DOHH2 (cell line): ENCODE data around the gene FRMD8.

ENCODE experiments used
- H3F3A ChIP-seq: fragments of 200-600 bp; sonication (generic), shearing (Covaris generic); 2 replicates; pipeline ENCODE4 v1.6.0; 2016; ENCODE audit warnings: antibody characterized with exemption, mild to moderate bottlenecking; ENCODE audit not compliant: control insufficient read depth, insufficient read depth
- H3K27ac ChIP-seq: fragments of 200-600 bp; sonication (generic); 2 replicates; pipeline ENCODE4 v1.5.1; 2014; ENCODE audit warnings: low read depth, mild to moderate bottlenecking, low read length, moderate library complexity
- H3K27me3 ChIP-seq: fragments of 200-600 bp; sonication (generic); 2 replicates; pipeline ENCODE4 v1.6.1; 2014; ENCODE audit warnings: mild to moderate bottlenecking, low read length, mixed read lengths; ENCODE audit not compliant: control insufficient read depth
- H3K36me3 ChIP-seq: fragments of 200-600 bp; sonication (generic); 2 replicates; pipeline ENCODE4 v1.6.1; 2014; ENCODE audit warnings: mild to moderate bottlenecking, low read length, moderate library complexity, mixed read lengths; ENCODE audit not compliant: control insufficient read depth
- H3K4me1 ChIP-seq: fragments of 200-600 bp; sonication (generic); 2 replicates; pipeline ENCODE4 v1.6.1; 2014; ENCODE audit warnings: mild to moderate bottlenecking, low read length, mixed read lengths; ENCODE audit not compliant: control insufficient read depth
- H3K4me2 ChIP-seq: fragments of 200-600 bp; sonication (generic); 2 replicates; pipeline ENCODE4 v1.6.0; 2014; ENCODE audit warnings: mild to moderate bottlenecking, low read length, moderate library complexity
- H3K4me3 ChIP-seq: fragments of 200-600 bp; sonication (generic); 2 replicates; pipeline ENCODE4 v1.5.1; 2014; ENCODE audit warnings: mild to moderate bottlenecking, low read length, mixed read lengths
- H3K79me2 ChIP-seq: fragments of 200-600 bp; sonication (generic); 2 replicates; pipeline ENCODE4 v1.6.1; 2014; ENCODE audit warnings: mild to moderate bottlenecking, low read length, mixed read lengths; ENCODE audit not compliant: control insufficient read depth
- H3K9me2 ChIP-seq: fragments of 200-600 bp; sonication (generic); replicated peaks from 2 replicates; pipeline ENCODE4 v1.6.1; 2014; ENCODE audit warnings: mild to moderate bottlenecking, low read length, mixed read lengths; ENCODE audit not compliant: control insufficient read depth
- H3K9me3 ChIP-seq: fragments of 200-600 bp; sonication (generic); 2 replicates; pipeline ENCODE4 v1.6.1; 2014; ENCODE audit warnings: antibody characterized with exemption, low read length, mixed read lengths; ENCODE audit not compliant: control insufficient read depth, insufficient read depth
- H4K20me1 ChIP-seq: fragments of 200-600 bp; sonication (generic); 2 replicates; pipeline ENCODE4 v1.6.0; 2014; ENCODE audit warnings: low read depth, mild to moderate bottlenecking, antibody characterized with exemption, low read length, moderate library complexity; ENCODE audit not compliant: control insufficient read depth, insufficient read depth
- EZH2phosphoT487 ChIP-seq: fragments of 200-600 bp; sonication (generic); IDR thresholded peaks from 2 replicates; pipeline ENCODE4 v1.6.1; 2017; ENCODE audit warnings: borderline replicate concordance, mild to moderate bottlenecking, antibody characterized with exemption, low read length, moderate library complexity, mixed read lengths
- TF ChIP-seq, protein P1 (sequence below): fragments of 200-600 bp; sonication (generic); IDR thresholded peaks from one replicate; pipeline ENCODE4 v1.5.1; 2014; ENCODE audit warnings: antibody characterized with exemption, mild to moderate bottlenecking, low read depth, low read length; ENCODE audit not compliant: poor library complexity, severe bottlenecking

Gene FRMD8

GRCh38 chr11:65389294-65389980 lies 3.0 kb downstream of the FRMD8 start:
- Histone ChIP-seq H3K9me3 (no peaks in the 10 kb centered on the region), H3K9me2 (no peaks in the 10 kb centered on the region), H3K4me2 (peak overlapping the region; percentile 98), H3K36me3 (peaks cover 51% of the 10 kb centered on the region), H3K4me1 (peaks cover 66% of the 10 kb centered on the region), H3K4me3 (no peak overlapping the region), H3K79me2 (peaks cover 62% of the 10 kb centered on the region), H3K27me3 (no peaks in the 10 kb centered on the region), H3F3A (peaks cover 4% of the 10 kb centered on the region), H4K20me1 (0 out of 2 replicates have a peak, but pooled peaks cover 3% of the 10 kb centered on the region), H3K27ac (no peak overlapping the region)
- TF ChIP-seq, protein P1, sequence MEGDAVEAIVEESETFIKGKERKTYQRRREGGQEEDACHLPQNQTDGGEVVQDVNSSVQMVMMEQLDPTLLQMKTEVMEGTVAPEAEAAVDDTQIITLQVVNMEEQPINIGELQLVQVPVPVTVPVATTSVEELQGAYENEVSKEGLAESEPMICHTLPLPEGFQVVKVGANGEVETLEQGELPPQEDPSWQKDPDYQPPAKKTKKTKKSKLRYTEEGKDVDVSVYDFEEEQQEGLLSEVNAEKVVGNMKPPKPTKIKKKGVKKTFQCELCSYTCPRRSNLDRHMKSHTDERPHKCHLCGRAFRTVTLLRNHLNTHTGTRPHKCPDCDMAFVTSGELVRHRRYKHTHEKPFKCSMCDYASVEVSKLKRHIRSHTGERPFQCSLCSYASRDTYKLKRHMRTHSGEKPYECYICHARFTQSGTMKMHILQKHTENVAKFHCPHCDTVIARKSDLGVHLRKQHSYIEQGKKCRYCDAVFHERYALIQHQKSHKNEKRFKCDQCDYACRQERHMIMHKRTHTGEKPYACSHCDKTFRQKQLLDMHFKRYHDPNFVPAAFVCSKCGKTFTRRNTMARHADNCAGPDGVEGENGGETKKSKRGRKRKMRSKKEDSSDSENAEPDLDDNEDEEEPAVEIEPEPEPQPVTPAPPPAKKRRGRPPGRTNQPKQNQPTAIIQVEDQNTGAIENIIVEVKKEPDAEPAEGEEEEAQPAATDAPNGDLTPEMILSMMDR = no peak
- no peak for TF ChIP-seq EZH2phosphoT487

DNA sequence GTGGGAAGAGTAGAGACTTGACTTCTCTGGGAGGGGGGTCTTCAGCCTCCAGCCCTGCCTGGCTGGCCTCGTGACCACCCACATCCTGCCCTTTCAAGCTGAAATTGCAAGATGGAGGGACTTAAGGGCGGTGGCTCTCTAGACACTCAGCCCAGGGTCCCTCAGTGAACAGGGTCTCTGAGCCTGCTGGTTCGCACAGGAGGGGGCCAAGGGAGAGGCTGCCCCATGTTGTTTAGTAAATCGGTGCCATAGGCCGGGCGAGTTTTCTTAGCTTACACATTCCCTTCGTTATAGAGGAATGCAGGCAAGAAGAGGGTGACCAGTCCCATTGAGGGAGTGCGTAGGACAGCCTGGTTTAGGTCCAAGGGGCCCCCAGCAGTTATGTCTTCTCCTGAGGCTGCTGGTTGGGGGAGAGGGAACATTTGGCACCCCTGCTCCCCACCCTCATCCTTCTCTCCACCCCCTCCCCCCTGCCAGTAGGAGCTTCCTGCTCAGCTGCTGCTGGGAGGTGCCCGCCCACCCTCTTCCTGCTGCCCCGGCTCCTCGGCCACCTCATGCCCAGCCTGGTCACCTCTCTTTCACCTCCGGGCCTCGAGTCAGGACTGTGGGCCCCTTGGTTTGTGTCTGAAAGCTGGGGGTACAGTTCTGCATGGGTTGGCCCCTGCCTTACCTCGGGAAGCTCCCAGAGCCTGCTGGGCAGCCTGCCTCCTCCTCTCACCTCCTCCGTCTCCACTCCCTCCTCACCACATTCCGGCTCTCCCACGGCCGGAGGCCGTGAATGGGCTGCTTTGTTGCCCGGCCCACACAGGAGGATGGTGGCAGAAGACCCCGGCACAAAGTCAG lies 3.9 kb downstream of the FRMD8 start:
- H3K4me3 ChIP-seq = no peak overlapping the region
- no peak for TF ChIP-seq EZH2phosphoT487
- TF ChIP-seq, protein P1 = no peak
- H3K79me2 ChIP-seq = peaks cover 62% of the 10 kb centered on the region
- H3K4me2 ChIP-seq = peak overlapping the region; percentile 98; the same call in 1 of the 2 replicates
- 0 out of 2 replicates have a peak, but pooled peaks cover 3% of the 10 kb centered on the region for H4K20me1 ChIP-seq
- no peaks in the 10 kb centered on the region for H3K9me3 ChIP-seq
- no peak overlapping the region for H3K27ac ChIP-seq
- no peaks in the 10 kb centered on the region for H3K27me3 ChIP-seq
- peaks cover 52% of the 10 kb centered on the region for H3K36me3 ChIP-seq
- peaks cover 57% of the 10 kb centered on the region for H3K4me1 ChIP-seq
- H3F3A ChIP-seq = peaks cover 3% of the 10 kb centered on the region
- no peaks in the 10 kb centered on the region for H3K9me2 ChIP-seq

- Histone ChIP-seq H3K9me3 (no peaks in the 10 kb centered on the region), H3K27ac (no peak overlapping the region), H3K4me3 (no peak overlapping the region), H3F3A (no peaks in the 10 kb centered on the region; the same call in 1 of the 2 replicates), H3K4me2 (no peak overlapping the region), H3K4me1 (peaks cover 52% of the 10 kb centered on the region), H4K20me1 (0 out of 2 replicates have a peak, but pooled peaks cover 3% of the 10 kb centered on the region), H3K36me3 (peaks cover 56% of the 10 kb centered on the region), H3K79me2 (peaks cover 62% of the 10 kb centered on the region), H3K27me3 (no peaks in the 10 kb centered on the region), H3K9me2 (no peaks in the 10 kb centered on the region)
- TF ChIP-seq, protein P1 = peak; percentile 11
- TF ChIP-seq EZH2phosphoT487 = no peak
These were observed 4.6 kb downstream of the FRMD8 start for GRCh38 chr11:65390996-65391395.
